GM18520 (cell line): ENCODE results near the gene ANKRD42.
"Not testable (repeated sequence)": the region's sequence is repeated elsewhere in the genome, so short reads cannot be mapped to it uniquely, and the experiment has no call there.

Source experiments
- ATAC-seq: cut with Tn5 transposase; IDR thresholded peaks from one replicate; pipeline ENCODE4 v1.9.1; 2021; ENCODE audit not compliant: unreplicated experiment

The ANKRD42 gene

GRCh38 chr11:83238111-83238510, 44.6 kb downstream of the ANKRD42 start:
- ATAC-seq, result no peak

GRCh38 chr11:83241291-83241946, 47.9 kb downstream of the ANKRD42 start:
- peak; percentile 92 for ATAC-seq

GRCh38 chr11:83249445-83249844, 55.9 kb downstream of the ANKRD42 start:
- no peak for ATAC-seq

GRCh38 chr11:83249972-83250593, 56.6 kb downstream of the ANKRD42 start:
- peak; percentile 69 for ATAC-seq

- no peak for ATAC-seq
Measured at GRCh38 chr11:83252266-83252665, 58.8 kb downstream of the ANKRD42 start.

- ATAC-seq, result no peak
Measured at GRCh38 chr11:83252941-83253340, 59.4 kb downstream of the ANKRD42 start.

- no peak for ATAC-seq
Measured at GRCh38 chr11:83255366-83255765, 61.9 kb downstream of the ANKRD42 start.

GRCh38 chr11:83256602-83257340, 63.3 kb downstream of the ANKRD42 start:
- ATAC-seq, result no peak

GRCh38 chr11:83257761-83258168, 64.3 kb downstream of the ANKRD42 start:
- no peak for ATAC-seq

- no peak for ATAC-seq
Measured at GRCh38 chr11:83259559-83259958, 66.0 kb downstream of the ANKRD42 start.

GRCh38 chr11:83265331-83265730, 71.8 kb downstream of the ANKRD42 start:
- no peak for ATAC-seq

GRCh38 chr11:83269080-83269479, 75.6 kb downstream of the ANKRD42 start:
- ATAC-seq, result not testable (repeated sequence)

GRCh38 chr11:83271734-83272133, 78.2 kb downstream of the ANKRD42 start:
- not testable (repeated sequence) for ATAC-seq

GRCh38 chr11:83272627-83273026, 79.1 kb downstream of the ANKRD42 start:
- ATAC-seq, result no peak

- ATAC-seq, result no peak
Measured at GRCh38 chr11:83275888-83276641, 82.6 kb downstream of the ANKRD42 start.

- no peak for ATAC-seq
Measured at GRCh38 chr11:83278351-83278750, 84.8 kb downstream of the ANKRD42 start.

- no peak for ATAC-seq
Measured at GRCh38 chr11:83280256-83280655, 86.7 kb downstream of the ANKRD42 start.

GRCh38 chr11:83282084-83282716, 88.7 kb downstream of the ANKRD42 start:
- no peak for ATAC-seq

- ATAC-seq, result no peak
Measured at GRCh38 chr11:83284501-83285150, 91.1 kb downstream of the ANKRD42 start.

GRCh38 chr11:83285151-83285770, 91.7 kb downstream of the ANKRD42 start:
- peak; percentile 26 for ATAC-seq
